ENCODE results near the gene C2.
"Not testable (repeated sequence)": the region's sequence is repeated elsewhere in the genome, so short reads cannot be mapped to it uniquely, and the experiment has no call there.

C2 gene

DNA sequence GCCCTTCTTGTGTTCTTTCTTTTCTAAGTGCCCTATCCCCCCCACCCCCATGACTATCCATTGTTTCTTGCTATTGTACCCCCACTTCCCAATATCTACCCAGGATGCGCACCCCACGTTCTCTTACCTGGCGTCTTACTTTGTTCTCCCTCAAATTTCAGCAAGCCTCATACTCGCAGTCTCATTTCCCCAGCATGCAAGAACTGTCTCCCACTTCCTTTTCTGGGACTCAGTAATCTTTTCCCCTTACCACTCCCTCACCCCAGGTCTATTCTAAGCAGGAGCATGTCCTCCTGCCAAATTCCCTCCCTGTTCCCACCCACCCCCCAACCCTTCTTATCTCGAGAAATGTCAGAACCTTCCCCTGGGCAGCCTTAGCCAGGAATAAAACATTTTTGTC lies 28.3 kb upstream of the C2 start:
- DNase-seq = no peak

GRCh38 chr6:31899882-31900722 lies 27.4 kb upstream of the C2 start:
- no peak for DNase-seq

GRCh38 chr6:31900917-31901414 lies 26.6 kb upstream of the C2 start:
- no peak for DNase-seq

GRCh38 chr6:31901415-31901952 lies 26.0 kb upstream of the C2 start:
- peak; percentile 42 for DNase-seq

DNA sequence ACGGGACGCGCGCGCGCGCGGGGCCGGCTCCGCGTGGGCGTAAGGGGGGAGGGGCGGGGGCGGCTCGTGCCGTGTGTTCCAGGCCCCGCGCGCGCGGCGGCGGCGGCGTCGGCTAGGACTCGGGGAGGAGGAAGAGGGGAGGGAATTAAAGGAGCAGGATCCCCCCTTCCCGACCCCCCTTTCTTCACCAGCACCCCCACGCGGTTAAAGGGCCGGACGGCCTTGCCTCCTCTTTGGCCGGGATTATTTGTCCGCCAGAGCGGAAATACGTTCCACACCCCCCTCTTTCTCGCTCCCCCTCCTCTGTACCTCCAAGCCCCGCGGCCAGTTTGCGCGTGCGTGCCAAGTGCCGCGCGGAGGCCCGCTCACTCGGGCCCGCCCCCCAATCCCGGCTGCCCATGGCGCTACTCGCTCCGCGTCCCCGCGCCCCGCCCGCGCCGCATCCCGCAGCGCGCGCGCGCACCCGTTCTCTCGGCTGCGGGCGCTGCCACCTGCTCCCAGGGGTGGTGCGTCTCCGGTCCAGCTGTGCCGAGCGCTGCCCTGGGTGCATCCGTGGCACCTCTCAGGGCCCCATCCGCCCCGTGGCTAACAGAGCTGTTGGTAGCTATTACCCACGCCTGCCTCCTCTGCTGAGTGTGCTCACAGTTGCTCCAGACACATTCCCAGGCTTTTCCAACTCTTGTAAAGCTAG lies 25.4 kb upstream of the C2 start, which contains the start of gene ZBTB12:
Gene ZBTB12, minus strand, starts transcription at position 134 of the 691 bp plus-strand sequence. CDS start 781 bp downstream, outside the sequence.
- DNase-seq = peak; percentile 97

- no peak for DNase-seq
Measured at GRCh38 chr6:31903957-31904356, 23.6 kb upstream of the C2 start.

- no peak for DNase-seq
Measured at GRCh38 chr6:31905041-31905440, 22.5 kb upstream of the C2 start.

- no peak for DNase-seq
Measured at GRCh38 chr6:31906122-31906521, 21.4 kb upstream of the C2 start.

- DNase-seq = not testable (repeated sequence)
Measured at GRCh38 chr6:31906727-31907126, 20.8 kb upstream of the C2 start.

DNA sequence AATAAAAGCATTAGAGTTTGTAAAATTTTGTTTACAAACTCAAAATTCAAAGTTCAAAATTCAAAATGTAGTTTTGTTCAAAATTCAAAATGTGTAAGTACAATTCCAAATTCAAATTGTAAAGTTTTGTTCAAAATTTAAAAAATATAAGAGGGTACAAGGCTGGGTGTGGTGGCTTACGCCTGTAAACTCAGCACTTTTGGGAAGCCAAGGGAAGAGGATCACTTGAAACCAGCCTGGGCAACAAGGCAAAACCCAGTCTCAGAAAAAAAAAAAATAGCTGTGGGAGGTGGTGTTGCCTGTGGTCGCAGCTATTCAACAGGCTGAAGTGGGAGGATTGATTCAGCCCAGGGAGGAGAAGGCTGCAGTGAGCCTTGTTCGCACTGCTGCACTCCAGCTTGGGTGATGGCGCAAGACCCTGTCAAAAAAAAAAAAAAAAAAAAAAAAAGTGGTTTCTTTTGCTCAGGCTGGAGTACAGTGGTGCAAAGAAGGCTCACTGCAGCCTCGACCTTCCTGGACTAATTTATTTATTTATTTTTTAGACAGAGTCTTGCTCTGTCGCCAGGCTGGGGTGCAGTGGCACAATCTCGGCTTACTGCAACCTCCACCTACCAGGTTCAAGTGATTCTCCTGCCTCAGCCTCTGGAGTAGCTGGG lies 20.2 kb upstream of the C2 start:
- no peak for DNase-seq

- not testable (repeated sequence) for DNase-seq
Measured at GRCh38 chr6:31908255-31908654, 19.3 kb upstream of the C2 start.

DNA sequence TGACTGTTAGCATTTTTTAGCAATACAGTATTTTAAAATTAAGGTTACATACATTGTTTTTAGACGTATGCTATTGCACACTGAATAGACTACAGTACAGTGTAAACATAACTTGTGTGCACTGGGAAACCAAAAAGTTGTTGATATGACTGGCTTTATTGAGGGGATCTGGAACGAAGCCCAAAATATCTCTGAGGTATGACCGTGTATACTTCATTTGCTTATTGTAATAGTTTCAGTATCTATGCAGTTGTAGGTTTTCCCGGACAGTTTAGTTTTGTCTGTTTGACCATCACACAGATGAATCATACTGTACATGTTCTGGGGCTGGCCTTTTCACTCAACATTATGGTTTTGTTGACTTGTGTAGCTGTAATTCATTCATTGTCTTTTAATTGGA lies 18.7 kb upstream of the C2 start:
- DNase-seq = no peak

DNA sequence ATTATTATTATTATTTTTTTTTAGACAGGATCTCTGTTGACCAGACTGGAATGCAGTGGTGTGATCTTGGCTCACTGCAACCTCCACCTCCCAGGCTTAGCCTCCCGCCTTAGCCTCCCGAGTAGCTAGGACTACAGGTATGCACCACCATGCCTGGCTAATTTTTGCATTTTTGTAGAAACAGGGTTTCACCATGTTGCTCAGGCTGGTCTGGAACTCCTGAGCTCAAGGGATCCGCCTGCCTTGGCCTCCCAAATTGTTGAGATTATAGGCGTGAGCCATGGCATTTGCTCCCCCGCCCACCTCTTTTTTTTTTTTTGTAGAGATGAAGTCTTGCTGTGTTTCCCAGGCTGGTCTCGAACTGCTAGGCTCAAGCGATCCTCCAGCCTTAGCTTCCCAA lies 18.2 kb upstream of the C2 start:
- not testable (repeated sequence) for DNase-seq

GRCh38 chr6:31911826-31912585 lies 15.5 kb upstream of the C2 start:
- no peak for DNase-seq

DNA sequence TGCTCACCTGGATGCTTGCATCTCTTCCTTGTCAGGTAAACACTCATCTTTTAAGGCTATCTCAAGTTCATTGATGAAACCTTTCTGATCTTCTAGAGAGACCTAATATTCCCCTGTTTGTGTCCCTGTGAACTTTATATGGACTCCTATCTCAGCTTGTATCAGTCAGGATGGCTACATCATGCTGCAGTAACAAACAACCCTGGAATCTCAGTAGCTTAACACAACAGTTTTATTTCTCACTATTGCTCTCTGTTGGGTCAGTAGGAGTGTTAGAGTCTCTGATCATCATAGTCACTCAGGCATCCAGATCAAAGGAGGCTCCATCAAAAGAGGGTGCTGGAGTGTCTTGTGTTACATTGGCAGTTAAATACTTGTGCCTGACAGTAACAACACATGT lies 12.2 kb upstream of the C2 start:
- no peak for DNase-seq

DNA sequence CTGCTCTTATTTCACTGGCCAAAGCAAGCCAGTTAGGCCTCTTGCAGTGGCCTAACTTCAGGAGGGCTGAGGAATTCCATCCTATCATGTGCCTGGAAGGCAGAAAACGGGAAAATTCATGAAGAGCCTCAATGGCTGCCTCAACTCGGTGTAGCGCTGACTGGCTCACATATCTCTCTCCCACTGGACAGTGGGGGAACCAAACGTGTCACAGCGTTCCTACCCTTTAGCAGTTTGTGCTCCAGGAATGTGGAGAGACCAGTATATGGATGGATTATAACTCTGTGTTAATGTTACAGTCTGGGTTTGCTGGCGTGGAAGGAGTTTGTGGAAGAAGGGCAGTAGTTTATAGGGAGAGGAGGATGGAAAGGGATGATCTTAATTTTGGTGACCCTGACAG lies 11.8 kb upstream of the C2 start:
- no peak for DNase-seq

DNA sequence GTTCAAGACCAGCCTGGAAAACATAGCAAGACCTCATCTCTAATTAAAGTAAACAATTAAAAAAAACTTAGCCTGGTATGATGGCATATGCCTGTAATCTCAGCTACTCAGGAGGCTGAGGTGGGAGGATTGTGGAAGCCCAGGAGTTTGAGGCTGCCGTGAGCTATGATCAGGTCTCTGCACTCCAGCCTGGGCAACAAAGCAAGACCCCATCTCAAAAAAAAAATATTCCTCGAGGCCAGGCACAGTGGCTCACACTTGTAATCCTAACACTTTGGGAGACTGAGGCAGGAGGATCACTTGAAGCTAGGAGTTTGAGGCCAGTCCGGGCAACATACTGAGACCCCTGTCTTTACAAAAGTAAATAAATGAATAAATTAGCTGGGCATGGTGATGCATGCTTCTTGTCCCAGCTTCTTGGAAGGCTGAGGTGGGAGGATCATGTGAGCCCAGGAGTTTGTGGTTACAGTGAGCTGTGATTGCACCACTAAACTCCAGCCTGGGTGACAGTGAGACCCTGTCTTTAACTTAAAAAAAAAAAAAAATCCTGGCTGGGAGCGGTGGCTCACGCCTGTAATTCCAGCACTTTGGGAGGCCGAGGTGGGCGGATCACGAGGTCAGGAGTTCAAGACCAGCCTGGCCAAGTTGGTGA lies 9.3 kb upstream of the C2 start:
- no peak for DNase-seq

GRCh38 chr6:31919624-31920303 lies 7.8 kb upstream of the C2 start:
- DNase-seq = no peak

DNA sequence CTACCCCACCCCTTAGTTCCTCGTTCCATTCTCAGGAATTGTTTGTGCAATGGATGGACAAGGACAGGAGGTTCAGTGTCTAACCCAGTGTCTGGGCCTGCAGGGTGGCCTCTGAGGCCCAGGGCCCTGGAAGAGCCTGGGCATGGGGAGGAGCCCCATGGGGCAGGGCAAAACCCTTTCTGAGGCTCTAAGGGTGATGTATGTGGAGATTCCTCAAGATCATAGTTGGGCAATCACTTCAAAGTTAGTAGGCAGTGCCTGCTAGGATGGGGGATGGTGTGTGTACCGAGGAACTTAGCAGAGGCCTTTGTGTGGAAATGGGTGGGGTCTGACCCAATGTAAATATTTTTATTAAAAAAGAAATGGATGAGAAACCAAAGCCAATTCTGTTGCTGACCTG lies 6.7 kb upstream of the C2 start:
- no peak for DNase-seq

GRCh38 chr6:31922942-31923341 lies 4.6 kb upstream of the C2 start:
- DNase-seq = no peak
